Globus pallidus (tissue), 1 donor: ENCODE data around the gene COX10.
"Not testable (repeated sequence)": the region's sequence is repeated elsewhere in the genome, so short reads cannot be mapped to it uniquely, and the experiment has no call there.

ENCODE experiments used
- DNase-seq: peaks from one replicate; pipeline ENCODE4 v3.0.0-alpha.2; 2015; ENCODE audit warnings: low spot score

Gene COX10

GRCh38 chr17:14123619-14124278 lies 54.4 kb downstream of the COX10 start:
- DNase-seq, result no peak

GRCh38 chr17:14124854-14125253 lies 55.5 kb downstream of the COX10 start:
- no peak for DNase-seq

- DNase-seq, result no peak
These were observed 56.3 kb downstream of the COX10 start for GRCh38 chr17:14125518-14126137.

- DNase-seq, result no peak
These were observed 63.8 kb downstream of the COX10 start for GRCh38 chr17:14133104-14133503.

- no peak for DNase-seq
These were observed 65.2 kb downstream of the COX10 start for GRCh38 chr17:14134456-14134855.

- DNase-seq, result no peak
These were observed 66.7 kb downstream of the COX10 start for GRCh38 chr17:14135906-14136590.

- no peak for DNase-seq
These were observed 69.3 kb downstream of the COX10 start for GRCh38 chr17:14138649-14139048.

GRCh38 chr17:14143688-14144087 lies 74.4 kb downstream of the COX10 start:
- DNase-seq, result no peak

- DNase-seq, result no peak
These were observed 75.2 kb downstream of the COX10 start for GRCh38 chr17:14144508-14144907.

- no peak for DNase-seq
These were observed 80.4 kb downstream of the COX10 start for GRCh38 chr17:14149751-14150150.

GRCh38 chr17:14150619-14151018 lies 81.3 kb downstream of the COX10 start:
- no peak for DNase-seq

- no peak for DNase-seq
These were observed 83.4 kb downstream of the COX10 start for GRCh38 chr17:14152721-14153120.

- DNase-seq, result no peak
These were observed 84.1 kb downstream of the COX10 start for GRCh38 chr17:14153374-14153773.

GRCh38 chr17:14156689-14157088 lies 87.4 kb downstream of the COX10 start:
- DNase-seq, result no peak

GRCh38 chr17:14157822-14158221 lies 88.5 kb downstream of the COX10 start:
- DNase-seq, result no peak

- no peak for DNase-seq
These were observed 89.4 kb downstream of the COX10 start for GRCh38 chr17:14158707-14159106.

GRCh38 chr17:14161419-14161818 lies 92.1 kb downstream of the COX10 start:
- no peak for DNase-seq

- DNase-seq, result no peak
These were observed 96.3 kb downstream of the COX10 start for GRCh38 chr17:14165616-14166015.

- not testable (repeated sequence) for DNase-seq
These were observed 98.5 kb downstream of the COX10 start for GRCh38 chr17:14167831-14168230.

GRCh38 chr17:14168582-14168981 lies 99.3 kb downstream of the COX10 start:
- no peak for DNase-seq

- DNase-seq, result no peak
These were observed 100.0 kb downstream of the COX10 start for GRCh38 chr17:14169287-14169686.

- no peak for DNase-seq
These were observed 100.6 kb downstream of the COX10 start for GRCh38 chr17:14169901-14170300.

GRCh38 chr17:14176989-14177388 lies 107.7 kb downstream of the COX10 start:
- not testable (repeated sequence) for DNase-seq
